GM12878 (cell line): ENCODE results near the gene DNAH3. TPM values are rescaled to one million over a fixed set of nuclear protein-coding genes. Genes with fewer than 3 reads are reported as not detected.

ENCODE experiments used
- ATAC-seq: fragments of 200-7000 bp; cut with Tn5 transposase; 3 replicates; pipeline ENCODE4 v1.9.1; 2020; ENCODE audit warnings: mild to moderate bottlenecking, moderate library complexity
- BruUV-seq: library from RNA; stranded (reverse); fragments of 400-500 nt; replicated peaks from 2 replicates; lab custom pipeline; 2021; lab: Mats Ljungman, UMichigan
- CTCF ChIA-PET: fragments of 300-600 bp; sonication (Branson Sonifier 250); formaldehyde crosslinking; extraction: SDS; loops from one replicate; lab custom pipeline; 2021; ENCODE audit warnings: inconsistent platforms; lab: Yijun Ruan, JAX
- POLR2A ChIA-PET: fragments of 350-600 bp; formaldehyde crosslinking; extraction: SDS; loops from one replicate; lab custom pipeline; 2021; ENCODE audit warnings: inconsistent platforms; lab: Charles Lee
- RAD21 ChIA-PET: fragments of 300-600 bp; sonication (Branson Sonifier 250); formaldehyde crosslinking; loops from one replicate; lab custom pipeline; 2023; ENCODE audit warnings: antibody characterized with exemption; ENCODE audit not compliant: unreplicated experiment; lab: Charles Lee
- SMC1A ChIA-PET: fragments of 300-600 bp; sonication (Branson Sonifier 250); formaldehyde crosslinking; loops from one replicate; lab custom pipeline; 2023; ENCODE audit not compliant: unreplicated experiment, uncharacterized antibody; lab: Charles Lee
- DNase-seq: peaks from one replicate; pipeline ENCODE4 v3.0.0-alpha.2; 2011; ENCODE audit warnings: low read depth, low spot score
- FAIRE-seq: peaks from 3 replicates; lab custom pipeline; 2011; peaks lifted over from hg19 to GRCh38; lab: Jason Lieb, UNC
- H2AFZ ChIP-seq: 2 replicates; pipeline ENCODE4 v1.6.0; 2011; ENCODE audit warnings: low read depth, low read length, control low read depth; ENCODE audit not compliant: control insufficient read depth
- H3K27ac ChIP-seq: 2 replicates; pipeline ENCODE4 v1.5.1; 2011; ENCODE audit warnings: control low read depth; ENCODE audit not compliant: control insufficient read depth, insufficient read depth
- H3K27me3 ChIP-seq, 2 experiments: replicated peaks in 1 of 2; 2 replicates each; pipeline versions ENCODE4 v1.6.0 to v1.6.1; 2011; ENCODE audit warnings: low read length in 1 of 2; ENCODE audit not compliant: control insufficient read depth in 2 of 2, insufficient read depth in 2 of 2
- H3K36me3 ChIP-seq, 2 experiments: 2 replicates each; pipeline ENCODE4 v1.5.1; 2011; ENCODE audit warnings: low read length in 1 of 2; ENCODE audit not compliant: control insufficient read depth in 2 of 2, insufficient read depth in 2 of 2
- H3K4me1 ChIP-seq: 2 replicates; pipeline ENCODE4 v1.6.1; 2011; ENCODE audit warnings: mild to moderate bottlenecking, low read length, moderate library complexity, mixed read lengths; ENCODE audit not compliant: control insufficient read depth, insufficient read depth
- H3K4me2 ChIP-seq: 2 replicates; pipeline ENCODE4 v1.6.0; 2011; ENCODE audit warnings: control low read depth; ENCODE audit not compliant: control insufficient read depth, insufficient read depth
- H3K4me3 ChIP-seq: fragments of 200-600 bp; sonication (generic); 2 replicates; pipeline ENCODE4 v1.5.1; 2016
- H3K79me2 ChIP-seq: 2 replicates; pipeline ENCODE4 v1.6.0; 2011; ENCODE audit warnings: low read length; ENCODE audit not compliant: control insufficient read depth, insufficient read depth
- H3K9ac ChIP-seq: 2 replicates; pipeline ENCODE4 v1.8.0; 2011; ENCODE audit warnings: low read length, control low read depth, mixed read lengths; ENCODE audit not compliant: control insufficient read depth, insufficient read depth
- H3K9me3 ChIP-seq: replicated peaks from 3 replicates; pipeline ENCODE4 v1.5.1; 2011; ENCODE audit warnings: mild to moderate bottlenecking, low read length; ENCODE audit not compliant: control insufficient read depth, insufficient read depth
- H4K20me1 ChIP-seq: 2 replicates; pipeline ENCODE4 v1.6.0; 2011; ENCODE audit not compliant: control insufficient read depth, insufficient read depth
- BCLAF1 ChIP-seq: fragments of 450-650 bp; IDR thresholded peaks from 2 replicates; pipeline ENCODE4 v1.6.1; 2017; ENCODE audit warnings: antibody characterized with exemption, mild to moderate bottlenecking, moderate library complexity
- CREB1 ChIP-seq: IDR thresholded peaks from 2 replicates; pipeline ENCODE4 v1.6.1; 2012; ENCODE audit warnings: low read depth, mild to moderate bottlenecking, inconsistent platforms
- CTCF ChIP-seq, 3 experiments: IDR thresholded peaks in 2 of 3; conservative IDR thresholded peaks in 1 of 3; 2 replicates each; pipeline ENCODE4 v1.5.1; 2011; ENCODE audit warnings: low read depth in 3 of 3, low read length in 3 of 3, mild to moderate bottlenecking in 3 of 3, control low read depth in 2 of 3, moderate library complexity in 2 of 3, inconsistent platforms in 1 of 3, mixed read lengths in 1 of 3; ENCODE audit not compliant: control insufficient read depth in 2 of 3, insufficient read depth in 1 of 3; ENCODE audit errors: extremely low read depth in 1 of 3
- RAD21 ChIP-seq: IDR thresholded peaks from 2 replicates; pipeline ENCODE4 v1.6.1; 2011; ENCODE audit warnings: mild to moderate bottlenecking, low read depth, low read length, moderate library complexity; ENCODE audit not compliant: insufficient read depth
- ZBTB40 ChIP-seq: fragments of 450-650 bp; IDR thresholded peaks from 2 replicates; pipeline ENCODE4 v1.6.1; 2016; ENCODE audit warnings: mild to moderate bottlenecking, moderate library complexity, borderline replicate concordance
- WGBS: methylation state at CpG from one replicate; pipeline ENCODE4 v1.1.6; 2016; ENCODE audit warnings: low lambda C conversion rate; ENCODE audit not compliant: insufficient replicate concordance, insufficient coverage; ENCODE audit errors: missing lambda C conversion rate; 5-methylcytosine and 5-hydroxymethylcytosine counted together
- in situ Hi-C: fragments of 300-500 bp; cut with MboI; formaldehyde crosslinking; loops from 9 replicates; pipeline ENCODE4 v1.14.3; 2018; ENCODE audit warnings: mixed read lengths
- intact Hi-C: fragments of 100-400 bp; cut with micrococcal nuclease; formaldehyde crosslinking; loops from one replicate; pipeline ENCODE4 v1.14.2; 2022; ENCODE audit not compliant: unreplicated experiment
- polyA plus RNA-seq, 11 experiments: library from polyadenylated mRNA; depleted of rRNA in 4 of 11; unstranded in 6 of 11; stranded (reverse) in 5 of 11; fragments of >200 nt; fragmentation: Nextera tagmentation in 4 of 11; fragmentation: Illumina TruSeq in 1 of 11; extraction: Ambion mirVana in 4 of 11; extraction: Trizol in 1 of 11; gene quantifications; 1 replicate in 1 of 11; 2 replicates in 10 of 11; pipeline versions ENCODE4 v1.2.1 to v1.2.3, GENCODE V29; 2011 to 2016; ENCODE audit warnings: inconsistent platforms in 2 of 11, missing spikeins in 2 of 11, low read depth in 1 of 11
- total RNA-seq, 4 experiments: library from RNA; depleted of rRNA in 3 of 4; stranded (reverse); fragments of >200 nt in 3 of 4; fragmentation: Illumina TruSeq in 1 of 4; extraction: Trizol in 1 of 4; gene quantifications; 2 replicates each; pipeline versions ENCODE4 v1.2.1 to v1.2.3, GENCODE V29; 2013 to 2021

Gene DNAH3
- total and polyA plus RNA-seq, 10 of the 15 experiments (the other 5 are each of a cell fraction or from before 2014, with no cell fraction given) = under 0.01 to 0.04 (median 0.04) TPM; not detected in 5

GRCh38 chr16:20956319-20956718, 194.3 kb downstream of the DNAH3 start:
- RAD21 ChIA-PET = no interaction called here
- H4K20me1 ChIP-seq = no peaks in the 10 kb centered on the region
- no peak for DNase-seq
- H3K36me3 ChIP-seq = no peaks in the 10 kb centered on the region
- no peaks in the 10 kb centered on the region for H3K27me3 ChIP-seq
- H3K27ac ChIP-seq = no peak overlapping the region
- no peaks in the 10 kb centered on the region for H3K4me1 ChIP-seq
- no peak for TF ChIP-seq ZBTB40
- TF ChIP-seq CTCF (IDR thresholded peaks at IDR 0.05 in 2 of 3, conservative IDR thresholded peaks at IDR 0.05 in 1 of 3; ENCODE audit: control insufficient read depth in 2 of 3, extremely low read depth in 1 of 3, insufficient read depth in 1 of 3, low read depth in 3 of 3, low read length in 3 of 3) = peak in 2 of 3 experiments; percentile 7 to 35; a peak in 1 of 6 replicates
- no peak for TF ChIP-seq CREB1
- TF ChIP-seq RAD21 = peak; percentile 42
- TF ChIP-seq BCLAF1 = no peak
- in situ Hi-C loops = no loop called here
- FAIRE-seq = no peak
- H2AFZ ChIP-seq = no peak overlapping the region
- H3K4me3 ChIP-seq = no peak overlapping the region
- intact Hi-C loops = no loop called here
- H3K9ac ChIP-seq = no peak overlapping the region
- POLR2A ChIA-PET = no interaction called here
- SMC1A ChIA-PET = no interaction called here
- H3K79me2 ChIP-seq = no peaks in the 10 kb centered on the region
- no peaks in the 10 kb centered on the region for H3K9me3 ChIP-seq
- H3K4me2 ChIP-seq = no peak overlapping the region
- no TSS peak for BruUV-seq
- CTCF ChIA-PET = interaction anchor here (0.8 kb wide), 1 partner anchor 108 kb away, joined by 3 read pairs; no protein-coding TSS in a partner anchor
- WGBS = 62% methylated on average over 3 of the region's 3 CpGs
- no peak for ATAC-seq
